RPMI8226 (cell line): ENCODE data around the gene RUBCNL.

ENCODE experiments used
- DNase-seq: peaks from one replicate; pipeline ENCODE4 v3.0.0-alpha.2; 2015

RUBCNL gene

GRCh38 chr13:46340011-46340410, 47.0 kb downstream of the RUBCNL start:
- DNase-seq: no peak

GRCh38 chr13:46339035-46339666, 47.9 kb downstream of the RUBCNL start:
- peak; percentile 94 for DNase-seq

- no peak for DNase-seq
Measured at GRCh38 chr13:46337700-46338099, 49.4 kb downstream of the RUBCNL start.

- no peak for DNase-seq
Measured at GRCh38 chr13:46334035-46334822, 52.8 kb downstream of the RUBCNL start.

- DNase-seq: no peak
Measured at GRCh38 chr13:46332772-46333171, 54.3 kb downstream of the RUBCNL start.

GRCh38 chr13:46329624-46330023, 57.4 kb downstream of the RUBCNL start:
- DNase-seq: no peak

GRCh38 chr13:46327246-46327645, 59.8 kb downstream of the RUBCNL start:
- DNase-seq: no peak

GRCh38 chr13:46324976-46325375, 62.1 kb downstream of the RUBCNL start:
- no peak for DNase-seq

- DNase-seq: peak; percentile 60
Measured at GRCh38 chr13:46321494-46322225, 65.4 kb downstream of the RUBCNL start.

GRCh38 chr13:46320821-46321220, 66.2 kb downstream of the RUBCNL start:
- no peak for DNase-seq

- no peak for DNase-seq
Measured at GRCh38 chr13:46320406-46320805, 66.6 kb downstream of the RUBCNL start.

- DNase-seq: no peak
Measured at GRCh38 chr13:46318986-46319385, 68.1 kb downstream of the RUBCNL start.

- no peak for DNase-seq
Measured at GRCh38 chr13:46317120-46317519, 69.9 kb downstream of the RUBCNL start.

GRCh38 chr13:46315491-46316075, 71.5 kb downstream of the RUBCNL start:
- no peak for DNase-seq

- DNase-seq: no peak
Measured at GRCh38 chr13:46315036-46315435, 72.0 kb downstream of the RUBCNL start.

- no peak for DNase-seq
Measured at GRCh38 chr13:46314587-46314986, 72.5 kb downstream of the RUBCNL start.

- no peak for DNase-seq
Measured at GRCh38 chr13:46313432-46314257, 73.4 kb downstream of the RUBCNL start.

- DNase-seq: no peak
Measured at GRCh38 chr13:46313024-46313423, 74.0 kb downstream of the RUBCNL start.

GRCh38 chr13:46311217-46311616, 75.8 kb downstream of the RUBCNL start:
- no peak for DNase-seq

- no peak for DNase-seq
Measured at GRCh38 chr13:46310066-46310465, 77.0 kb downstream of the RUBCNL start.

GRCh38 chr13:46307554-46307953, 79.5 kb downstream of the RUBCNL start:
- no peak for DNase-seq

GRCh38 chr13:46304546-46304945, 82.5 kb downstream of the RUBCNL start:
- no peak for DNase-seq
